SK-N-SH (cell line): ENCODE measurements around the gene NPR1. TPM values are rescaled to one million over a fixed set of nuclear protein-coding genes. Genes with fewer than 3 reads are reported as not detected.
"Not testable (repeated sequence)": the region's sequence is repeated elsewhere in the genome, so short reads cannot be mapped to it uniquely, and the experiment has no call there.

Experiments
- CTCF ChIA-PET: fragments of 300-600, 350-600 bp; formaldehyde crosslinking; extraction: SDS; loops from one replicate; lab custom pipeline; 2021; lab: Yijun Ruan, JAX
- POLR2A ChIA-PET: fragments of 350-600 bp; sonication (Branson Sonifier 250); formaldehyde crosslinking; extraction: SDS; loops from one replicate; lab custom pipeline; 2020; ENCODE audit warnings: antibody characterized with exemption, inconsistent platforms; lab: Yijun Ruan, JAX
- DNase-seq: peaks from one replicate; pipeline ENCODE4 v3.0.0; 2012
- H2AFZ ChIP-seq: fragments of 200-600 bp; sonication (generic); 2 replicates; pipeline ENCODE4 v1.8.1; 2016; ENCODE audit warnings: antibody characterized with exemption, mild to moderate bottlenecking, low read depth
- H3F3A ChIP-seq: fragments of 200-600 bp; sonication (generic); replicated peaks from 2 replicates; pipeline ENCODE3; 2016; ENCODE audit warnings: antibody characterized with exemption, mild to moderate bottlenecking; ENCODE audit not compliant: insufficient read depth
- H3K27ac ChIP-seq, 2 experiments: fragments of 200-500 bp in 1 of 2; fragments of 200-600 bp in 1 of 2; sonication (Bioruptor generic) in 1 of 2; sonication (generic), shearing (Covaris generic) in 1 of 2; 2 replicates each; pipeline versions ENCODE4 v1.5.1 to v1.6.1; 2014 to 2016; ENCODE audit warnings: low read depth in 2 of 2, inconsistent platforms in 1 of 2, low read length in 1 of 2, mild to moderate bottlenecking in 1 of 2, mixed read lengths in 1 of 2
- H3K27me3 ChIP-seq: fragments of 200-600 bp; sonication (generic), shearing (Covaris generic); 2 replicates; pipeline ENCODE4 v1.6.1; 2016; ENCODE audit warnings: mixed run types; ENCODE audit not compliant: insufficient read depth
- H3K36me3 ChIP-seq, 2 experiments: fragments of 200-500 bp in 1 of 2; fragments of 200-600 bp in 1 of 2; sonication (Bioruptor generic) in 1 of 2; sonication (generic) in 1 of 2; replicated peaks in 1 of 2; 2 replicates each; pipeline versions ENCODE3 to v1.5.1; 2014 to 2016; ENCODE audit warnings: low read length in 1 of 2, mild to moderate bottlenecking in 1 of 2; ENCODE audit not compliant: insufficient read depth in 2 of 2, control insufficient read depth in 1 of 2
- H3K4me1 ChIP-seq, 2 experiments: fragments of 200-500 bp in 1 of 2; fragments of 200-600 bp in 1 of 2; sonication (Bioruptor generic) in 1 of 2; sonication (generic), shearing (Covaris generic) in 1 of 2; 2 replicates each; pipeline versions ENCODE4 v1.5.1 to v1.6.1; 2014 to 2016; ENCODE audit warnings: low read depth in 1 of 2, low read length in 1 of 2, mixed run types in 1 of 2; ENCODE audit not compliant: insufficient read depth in 2 of 2, control insufficient read depth in 1 of 2
- H3K4me2 ChIP-seq: fragments of 200-600 bp; sonication (generic), shearing (Covaris generic); 2 replicates; pipeline ENCODE4 v1.6.1; 2017; ENCODE audit warnings: mixed run types
- H3K4me3 ChIP-seq, 2 experiments: fragments of 200-500 bp in 1 of 2; fragments of 200-600 bp in 1 of 2; sonication (Bioruptor generic) in 1 of 2; sonication (generic), shearing (Covaris generic) in 1 of 2; 2 replicates each; pipeline versions ENCODE4 v1.5.1 to v1.8.1; 2014 to 2016; ENCODE audit warnings: low read depth in 2 of 2, inconsistent platforms in 1 of 2, low read length in 1 of 2, mild to moderate bottlenecking in 1 of 2, mixed read lengths in 1 of 2, moderate library complexity in 1 of 2
- H3K79me2 ChIP-seq: fragments of 200-600 bp; sonication (generic); 2 replicates; pipeline ENCODE4 v1.8.1; 2017; ENCODE audit warnings: mild to moderate bottlenecking; ENCODE audit not compliant: insufficient read depth
- H3K9ac ChIP-seq: fragments of 200-600 bp; sonication (generic); 2 replicates; pipeline ENCODE4 v1.6.1; 2017; ENCODE audit warnings: mixed run types
- H3K9me2 ChIP-seq: fragments of 200-600 bp; sonication (generic); 2 replicates; pipeline ENCODE4 v1.6.1; 2017; ENCODE audit warnings: mixed run types
- H3K9me3 ChIP-seq: fragments of 200-600 bp; sonication (generic); 2 replicates; pipeline ENCODE4 v1.6.1; 2017; ENCODE audit warnings: mixed run types, mild to moderate bottlenecking, moderate library complexity
- H4K20me1 ChIP-seq: fragments of 200-600 bp; sonication (generic); 2 replicates; pipeline ENCODE4 v1.6.1; 2017; ENCODE audit warnings: mild to moderate bottlenecking, mixed run types; ENCODE audit not compliant: insufficient read depth
- CHD2 ChIP-seq: fragments of 150-350 bp; IDR thresholded peaks from 2 replicates; pipeline ENCODE4 v1.6.1; 2018; ENCODE audit warnings: low read length; ENCODE audit not compliant: partially characterized antibody
- ELF1 ChIP-seq: IDR thresholded peaks from 2 replicates; pipeline ENCODE4 v1.4.0; 2012
- EZH2phosphoT487 ChIP-seq: fragments of 200-600 bp; sonication (generic); IDR thresholded peaks from 2 replicates; pipeline ENCODE4 v1.6.1; 2017; ENCODE audit warnings: low read depth, mixed run types, mild to moderate bottlenecking, antibody characterized with exemption, moderate library complexity, borderline replicate concordance
- GABPA ChIP-seq: IDR thresholded peaks from 2 replicates; pipeline ENCODE4 v1.4.0; 2012; ENCODE audit warnings: low read depth, mild to moderate bottlenecking
- MEF2A ChIP-seq: IDR thresholded peaks from 2 replicates; pipeline ENCODE4 v1.4.0; 2012; ENCODE audit warnings: low read depth, borderline replicate concordance
- MXI1 ChIP-seq: IDR thresholded peaks from 2 replicates; pipeline ENCODE4 v1.6.1; 2012; ENCODE audit warnings: mild to moderate bottlenecking, low read depth, low read length, improper control_type of control experiment
- NFIC ChIP-seq: IDR thresholded peaks from 2 replicates; pipeline ENCODE4 v1.4.0; 2012; ENCODE audit warnings: borderline replicate concordance
- NRF1 ChIP-seq: IDR thresholded peaks from 2 replicates; pipeline ENCODE4 v1.6.1; 2012; ENCODE audit warnings: low read depth, mild to moderate bottlenecking, low read length
- SMC3 ChIP-seq: IDR thresholded peaks from 2 replicates; pipeline ENCODE4 v1.6.1; 2012; ENCODE audit warnings: low read depth, low read length, improper control_type of control experiment
- WGBS: methylation state at CpG from one replicate; pipeline ENCODE4 v1.1.6; 2017; ENCODE audit warnings: low lambda C conversion rate; 5-methylcytosine and 5-hydroxymethylcytosine counted together
- polyA plus RNA-seq, 3 experiments: library from polyadenylated mRNA; depleted of rRNA; stranded (reverse); fragments of >200 nt; gene quantifications; 2 replicates each; pipeline ENCODE4 v1.2.3, GENCODE V29; 2012

The NPR1 gene
- polyA plus RNA-seq, 1 of the 3 experiments (the other 2 are of a cell fraction): 0.12 TPM

DNA sequence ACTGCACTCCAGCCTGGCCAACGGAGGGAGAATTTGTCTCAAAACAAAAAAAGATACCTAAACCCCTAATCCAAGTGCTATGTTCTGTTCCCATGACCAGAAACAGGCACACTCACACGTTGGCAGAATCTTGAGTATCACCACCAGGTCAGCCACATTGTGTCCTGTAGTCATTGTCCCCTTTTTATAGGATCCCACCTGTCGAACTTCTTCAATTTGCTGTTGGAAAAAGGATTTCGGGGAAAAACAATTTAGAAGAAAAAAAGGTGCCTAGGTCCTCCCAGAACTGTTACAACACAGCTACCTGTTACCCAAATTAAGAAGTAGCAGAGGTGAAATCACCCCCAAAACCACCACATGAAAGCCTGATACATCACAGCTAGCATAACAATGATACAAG lies 11.0 kb upstream of the NPR1 start:
- Histone ChIP-seq H3K79me2 (peaks cover 47% of the 10 kb centered on the region), H3K36me3 (peaks cover 56 to 71% of the 10 kb centered on the region in 2 experiments), H3K4me3 (no peak overlapping the region), H4K20me1 (no peaks in the 10 kb centered on the region), H2AFZ (no peak overlapping the region), H3K9me2 (no peaks in the 10 kb centered on the region), H3K27me3 (no peaks in the 10 kb centered on the region), H3K4me2 (no peak overlapping the region), H3F3A (peaks cover 56% of the 10 kb centered on the region), H3K4me1 (peaks cover 7% of the 10 kb centered on the region in 2 experiments; a peak in 2 of 4 replicates), H3K9me3 (no peaks in the 10 kb centered on the region), H3K27ac (no peak overlapping the region), H3K9ac (no peak overlapping the region)
- ChIA-PET POLR2A (no interaction called here), CTCF (interaction anchor here (1.0 to 3.0 kb wide), 3 partner anchors 9 to 95 kb away, joined by 3 to 21 read pairs (median 6); partner anchors contain the start of genes NPR1 and SNAPIN)
- WGBS: 90% methylated on average over 4 of the region's 4 CpGs
- no peak for TF ChIP-seq MEF2A
- TF ChIP-seq NRF1: no peak
- no peak for TF ChIP-seq NFIC
- no peak for TF ChIP-seq EZH2phosphoT487
- TF ChIP-seq, all 33 proteins: peak for 0
- no peak for DNase-seq

DNA sequence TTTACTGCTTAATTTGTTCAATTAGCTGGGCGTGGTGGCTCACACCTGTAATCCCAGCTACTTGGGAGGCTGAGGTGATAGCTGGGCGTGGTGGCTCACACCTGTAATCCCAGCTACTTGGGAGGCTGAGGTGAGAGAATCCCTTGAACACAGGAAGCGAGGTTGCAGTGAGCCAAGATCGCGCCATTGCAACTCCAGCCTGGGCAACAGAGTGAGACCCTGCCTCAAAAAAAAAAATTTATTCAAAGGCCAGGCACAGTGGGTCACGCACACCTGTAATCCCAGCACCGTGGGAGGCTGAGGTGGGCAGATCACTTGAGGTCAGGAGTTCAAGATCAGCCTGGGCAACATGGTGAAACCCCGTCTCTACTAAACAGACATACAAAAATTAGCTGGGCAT lies 9.8 kb upstream of the NPR1 start:
- Histone ChIP-seq H3K79me2 (peaks cover 47% of the 10 kb centered on the region), H3K36me3 (peaks cover 44 to 59% of the 10 kb centered on the region in 2 experiments), H3F3A (peaks cover 55% of the 10 kb centered on the region)
- ChIA-PET POLR2A (interaction anchor here (1.1 kb wide), 1 partner anchor 34 kb away, joined by 3 read pairs; no protein-coding TSS in a partner anchor), CTCF (interaction anchor here (0.8 to 3.0 kb wide), 4 partner anchors 9 to 318 kb away, joined by 3 to 21 read pairs (median 6); partner anchors contain the start of genes NPR1 and RAB13)
- not testable (repeated sequence) for H3K4me3 ChIP-seq, H3K9me2 ChIP-seq, DNase-seq, H3K9ac ChIP-seq, H2AFZ ChIP-seq, H3K4me1 ChIP-seq, H3K27ac ChIP-seq, H3K4me2 ChIP-seq, H3K9me3 ChIP-seq, H3K27me3 ChIP-seq, H4K20me1 ChIP-seq
- 94% methylated on average over 8 of the region's 8 CpGs for WGBS

DNA sequence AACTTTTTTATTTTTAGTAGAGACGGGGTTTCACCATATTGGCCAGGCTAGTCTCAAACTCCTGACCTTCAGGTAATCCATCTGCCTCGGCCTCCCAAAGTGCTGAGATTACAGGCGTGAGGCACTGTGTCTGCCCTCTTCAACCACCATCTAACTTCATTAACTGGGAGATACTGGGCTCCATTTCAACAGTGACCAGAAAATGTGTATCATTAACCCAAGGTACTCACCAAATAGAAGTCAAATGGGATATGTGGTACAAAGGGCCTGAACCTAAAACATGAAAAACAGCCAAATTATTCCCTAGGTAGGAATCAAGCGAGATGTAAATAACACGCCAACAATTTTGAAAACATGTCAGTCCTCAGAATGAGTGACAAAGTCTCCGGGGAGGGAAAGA lies 8.9 kb upstream of the NPR1 start:
- CTCF ChIA-PET: interaction anchor here (0.6 to 3.0 kb wide), 4 partner anchors 8 to 317 kb away, joined by 3 to 21 read pairs (median 4); partner anchors contain the start of genes NPR1 and RAB13
- Histone ChIP-seq H2AFZ (no peak overlapping the region), H3K9ac (peak overlapping the region; percentile 96), H3K4me3 (peak overlapping the region; percentile 65 to 83), H3K4me2 (peak overlapping the region; percentile 95), H3K9me3 (no peaks in the 10 kb centered on the region), H3K36me3 (peaks cover 36 to 49% of the 10 kb centered on the region in 2 experiments), H3K4me1 (peaks cover 7% of the 10 kb centered on the region in 2 experiments; a peak in 2 of 4 replicates), H3K9me2 (no peaks in the 10 kb centered on the region), H3K27me3 (no peaks in the 10 kb centered on the region), H3F3A (peaks cover 45% of the 10 kb centered on the region), H3K27ac (no peak overlapping the region), H4K20me1 (no peaks in the 10 kb centered on the region), H3K79me2 (peaks cover 47% of the 10 kb centered on the region)
- no peak for TF ChIP-seq NRF1
- TF ChIP-seq MXI1: no peak
- no peak for TF ChIP-seq ELF1
- no peak for TF ChIP-seq GABPA
- TF ChIP-seq CHD2: no peak
- TF ChIP-seq SMC3: no peak
- WGBS: 70% methylated on average over 6 of the region's 6 CpGs
- POLR2A ChIA-PET: no interaction called here
- no peak for DNase-seq
